BLaER1 treated with 17β-estradiol and CSF1 and Interleukin-3, amounts not matched to agents 10 nM and 100 nM (cell line): ENCODE measurements around the gene PARP11.

ENCODE experiments used
- H3K27ac ChIP-seq, 11 experiments: shearing (Covaris generic); formaldehyde crosslinking; 2 replicates each; pipeline ENCODE4 v1.8.1; 2022
- H3K27me3 ChIP-seq, 11 experiments: shearing (Covaris generic); formaldehyde crosslinking; 2 replicates each; pipeline ENCODE4 v1.8.1; 2022
- H3K36me3 ChIP-seq, 11 experiments: shearing (Covaris generic); formaldehyde crosslinking; 2 replicates each; pipeline ENCODE4 v1.8.1; 2022
- H3K4me1 ChIP-seq, 10 experiments: shearing (Covaris generic); formaldehyde crosslinking; 2 replicates each; pipeline ENCODE4 v1.8.1; 2022
- H3K4me2 ChIP-seq, 11 experiments: shearing (Covaris generic); formaldehyde crosslinking; 2 replicates each; pipeline ENCODE4 v1.8.1; 2022
- H3K4me3 ChIP-seq, 10 experiments: shearing (Covaris generic); formaldehyde crosslinking; 2 replicates each; pipeline ENCODE4 v1.8.1; 2022
- H3K9ac ChIP-seq, 11 experiments: shearing (Covaris generic); formaldehyde crosslinking; 2 replicates each; pipeline ENCODE4 v1.8.1; 2022
- H3K9me3 ChIP-seq, 11 experiments: shearing (Covaris generic); formaldehyde crosslinking; replicated peaks in 1 of 11; 2 replicates each; pipeline ENCODE4 v1.8.1; 2022
- H4K20me1 ChIP-seq, 11 experiments: shearing (Covaris generic); formaldehyde crosslinking; 2 replicates each; pipeline ENCODE4 v1.8.1; 2022
- Cebpa-rat ChIP-seq, 11 experiments: shearing (Covaris generic); IDR thresholded peaks; 2 replicates each; pipeline ENCODE4 v1.8.1; 2022

The PARP11 gene

DNA sequence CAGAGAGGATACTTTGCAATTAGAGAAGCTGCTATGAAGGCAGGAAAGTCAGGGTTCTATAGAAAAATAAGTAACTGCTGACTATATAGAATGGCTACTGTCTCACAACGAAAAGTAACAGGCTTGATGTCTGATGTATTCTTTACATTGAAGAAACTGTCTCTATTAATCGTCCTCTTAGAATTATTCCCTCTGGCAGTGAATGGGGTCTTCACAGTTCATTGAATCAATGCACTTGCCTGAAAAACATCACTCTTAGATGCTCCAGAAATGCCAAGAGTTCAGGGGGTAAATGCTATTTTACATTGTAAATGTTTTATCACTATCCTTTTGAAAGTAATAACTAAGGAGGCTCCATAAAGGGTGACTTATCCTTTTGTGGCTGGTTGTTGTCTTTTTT lies 82.6 kb downstream of the PARP11 start:
- Histone ChIP-seq H3K9me3 (peaks cover 0 to 13% (median 9%) of the 10 kb centered on the region in 11 experiments; a peak in 13 of 22 replicates), H3K27ac (no peak overlapping the region), H3K27me3 (no peaks in the 10 kb centered on the region), H3K9ac (no peak overlapping the region), H3K4me3 (no peak overlapping the region), H3K4me1 (peaks cover 0 to 17% (median 13%) of the 10 kb centered on the region in 10 experiments; a peak in 10 of 20 replicates), H4K20me1 (no peaks in the 10 kb centered on the region), H3K4me2 (peak overlapping the region in 1 of 11 experiments; percentile 29; a peak in 1 of 22 replicates), H3K36me3 (no peaks in the 10 kb centered on the region)
- no peak for TF ChIP-seq Cebpa-rat (IDR thresholded peaks at IDR 0.05)

DNA sequence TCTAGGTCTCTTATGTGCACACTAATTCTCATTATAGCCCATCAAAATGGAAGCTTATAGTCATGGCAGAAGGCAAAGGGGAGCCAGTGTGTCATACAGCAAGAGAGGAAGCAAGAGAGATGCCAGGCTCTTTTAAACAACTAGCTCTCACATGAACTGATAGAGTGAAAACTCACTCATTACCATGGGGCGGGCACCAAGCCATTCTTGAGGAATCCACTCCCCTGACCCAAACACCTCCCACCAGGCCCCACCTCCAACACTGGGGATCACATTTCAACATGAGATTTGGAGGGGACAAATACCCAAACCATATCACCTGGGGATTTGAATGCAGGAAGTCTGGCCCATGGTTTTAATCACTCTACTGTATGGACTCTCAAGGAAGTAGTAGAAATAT lies 83.4 kb downstream of the PARP11 start:
- H3K27me3 ChIP-seq: no peaks in the 10 kb centered on the region
- H4K20me1 ChIP-seq: no peaks in the 10 kb centered on the region
- H3K4me3 ChIP-seq: no peak overlapping the region
- H3K27ac ChIP-seq: no peak overlapping the region
- TF ChIP-seq Cebpa-rat (IDR thresholded peaks at IDR 0.05): no peak
- peaks cover 0 to 13% (median 9%) of the 10 kb centered on the region in 11 experiments; a peak in 13 of 22 replicates for H3K9me3 ChIP-seq
- no peak overlapping the region for H3K9ac ChIP-seq
- peak overlapping the region in 4 of 11 experiments; percentile 16 to 29 (median 21); a peak in 3 of 22 replicates for H3K4me2 ChIP-seq
- no peaks in the 10 kb centered on the region for H3K36me3 ChIP-seq
- peaks cover 0 to 9% (median 5%) of the 10 kb centered on the region in 10 experiments; a peak in 6 of 20 replicates for H3K4me1 ChIP-seq

DNA sequence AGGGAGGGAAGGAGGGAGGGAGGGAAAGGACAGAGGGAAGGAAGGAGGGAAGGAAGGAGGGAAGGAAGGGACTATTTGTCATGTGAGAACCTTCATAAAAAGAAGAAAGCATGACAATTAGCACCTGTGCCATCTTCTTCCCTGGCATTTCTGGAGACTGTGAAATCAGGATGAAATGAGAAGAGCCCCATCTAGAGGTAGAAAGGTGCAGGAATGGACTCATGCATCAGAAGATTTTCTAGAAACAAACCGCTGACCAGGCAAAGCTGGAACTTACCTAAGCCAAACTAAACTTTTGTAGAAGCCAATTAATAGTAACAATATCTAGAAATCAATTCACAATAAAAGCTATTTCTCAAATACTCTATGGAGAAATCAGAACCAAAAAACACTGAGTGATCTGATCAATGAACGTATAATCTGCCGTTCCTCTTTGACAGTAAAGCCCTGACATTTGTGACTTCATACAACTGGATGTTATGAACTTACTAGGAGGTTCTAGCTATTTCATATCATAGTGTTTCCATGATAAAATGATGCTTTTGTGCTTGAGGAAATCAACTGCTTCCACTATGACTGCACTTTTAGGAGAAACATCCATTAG lies 95.9 kb downstream of the PARP11 start:
- Histone ChIP-seq H3K9ac (no peak overlapping the region), H3K4me1 (peaks cover 4 to 14% (median 8%) of the 10 kb centered on the region in 10 experiments), H3K27me3 (no peaks in the 10 kb centered on the region), H3K36me3 (no peaks in the 10 kb centered on the region), H3K4me2 (no peak overlapping the region), H3K9me3 (peaks cover 4 to 12% (median 9%) of the 10 kb centered on the region in 11 experiments; a peak in 17 of 22 replicates), H4K20me1 (no peaks in the 10 kb centered on the region), H3K27ac (no peak overlapping the region), H3K4me3 (no peak overlapping the region)
- no peak for TF ChIP-seq Cebpa-rat (IDR thresholded peaks at IDR 0.05)

DNA sequence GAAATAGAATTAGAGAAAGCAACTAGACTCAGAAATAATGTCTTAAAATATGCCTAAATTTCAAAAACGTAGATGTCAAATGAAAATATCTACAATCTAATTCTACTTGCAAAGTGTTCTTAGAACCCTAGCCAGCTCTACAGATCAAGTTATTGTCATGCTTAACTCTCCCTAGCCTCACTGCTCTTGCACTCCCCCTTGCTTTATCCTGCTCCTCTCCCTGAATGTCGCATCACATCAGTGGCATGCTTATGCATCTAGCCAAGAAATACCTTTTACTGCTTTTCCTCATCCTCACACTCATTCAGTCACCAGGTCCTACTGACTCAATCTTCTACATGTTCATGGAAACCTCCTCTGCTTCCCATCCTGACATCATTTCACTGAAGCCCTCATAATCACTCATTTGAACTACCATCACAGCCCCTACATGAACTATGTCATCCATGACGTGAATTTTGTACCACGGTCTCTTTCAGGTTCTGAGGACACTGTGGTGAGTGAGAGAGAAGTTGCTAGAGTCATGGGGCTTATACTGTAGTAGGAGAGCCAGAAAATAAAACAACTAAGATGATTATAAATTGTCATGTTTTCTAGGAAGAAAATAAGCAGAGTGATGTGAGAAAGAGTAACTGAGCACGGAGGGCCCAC lies 97.7 kb downstream of the PARP11 start:
- no peak overlapping the region for H3K4me2 ChIP-seq
- no peaks in the 10 kb centered on the region for H3K27me3 ChIP-seq
- no peak overlapping the region for H3K9ac ChIP-seq

GRCh38 chr12:3772380-3772779 lies 100.8 kb downstream of the PARP11 start:
- TF ChIP-seq Cebpa-rat (IDR thresholded peaks at IDR 0.05): no peak
- H3K4me3 ChIP-seq: no peak overlapping the region

More for the DNA sequence above, 97.7 kb downstream of the PARP11 start:
- Histone ChIP-seq H3K27ac (no peak overlapping the region), H3K36me3 (no peaks in the 10 kb centered on the region), H3K4me1 (peaks cover 9 to 27% (median 22%) of the 10 kb centered on the region in 10 experiments), H3K4me3 (no peak overlapping the region), H3K9me3 (peaks cover 4 to 12% (median 9%) of the 10 kb centered on the region in 11 experiments; a peak in 17 of 22 replicates), H4K20me1 (no peaks in the 10 kb centered on the region)
- no peak for TF ChIP-seq Cebpa-rat (IDR thresholded peaks at IDR 0.05)

GRCh38 chr12:3771853-3772252 lies 101.3 kb downstream of the PARP11 start:
- no peaks in the 10 kb centered on the region for H3K27me3 ChIP-seq
- peaks cover 4 to 12% (median 9%) of the 10 kb centered on the region in 11 experiments; a peak in 17 of 22 replicates for H3K9me3 ChIP-seq
- H4K20me1 ChIP-seq: no peaks in the 10 kb centered on the region
- H3K4me3 ChIP-seq: no peak overlapping the region
- 0 out of 22 replicates have a peak overlapping the region, but pooled peaks of 1 of the 11 experiments have one; percentile 2 for H3K9ac ChIP-seq
- TF ChIP-seq Cebpa-rat (IDR thresholded peaks at IDR 0.05): no peak
- no peaks in the 10 kb centered on the region for H3K36me3 ChIP-seq
- H3K4me1 ChIP-seq: peaks cover 9 to 27% (median 22%) of the 10 kb centered on the region in 10 experiments
- H3K27ac ChIP-seq: peak overlapping the region in 5 of 11 experiments; percentile 28 to 66 (median 55); a peak in 6 of 22 replicates
- peak overlapping the region; percentile 42 to 73 (median 62); a peak in 21 of 22 replicates for H3K4me2 ChIP-seq

More at GRCh38 chr12:3772380-3772779, 100.8 kb downstream of the PARP11 start:
- Histone ChIP-seq H3K27me3 (no peaks in the 10 kb centered on the region), H3K4me2 (peak overlapping the region; percentile 42 to 73 (median 62)), H3K9ac (peak overlapping the region in 2 of 11 experiments; percentile 2 to 14; a peak in 2 of 22 replicates), H4K20me1 (no peaks in the 10 kb centered on the region), H3K27ac (peak overlapping the region in 6 of 11 experiments; percentile 17 to 66 (median 56); a peak in 10 of 22 replicates), H3K4me1 (peaks cover 9 to 27% (median 22%) of the 10 kb centered on the region in 10 experiments), H3K36me3 (no peaks in the 10 kb centered on the region), H3K9me3 (peaks cover 4 to 12% (median 9%) of the 10 kb centered on the region in 11 experiments; a peak in 17 of 22 replicates)

DNA sequence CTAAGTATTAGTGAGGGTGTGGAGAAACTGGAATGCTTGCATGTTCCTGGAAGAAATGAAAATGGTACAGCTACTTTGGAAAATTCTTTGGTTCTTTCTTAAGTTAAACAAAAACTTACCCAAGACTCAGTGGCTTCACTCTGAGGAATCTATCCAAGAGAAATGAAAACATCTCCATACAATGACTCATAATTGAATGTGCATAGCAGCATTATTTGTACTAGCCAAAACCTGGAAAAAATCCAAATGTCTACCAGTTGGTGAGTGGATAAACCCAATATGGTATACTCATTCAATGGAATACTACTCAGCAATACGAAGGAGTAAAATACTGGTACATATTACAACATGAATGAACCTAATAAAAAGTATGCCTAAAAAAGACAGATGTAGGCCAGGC lies 102.3 kb downstream of the PARP11 start:
- peaks cover 9 to 27% (median 22%) of the 10 kb centered on the region in 10 experiments for H3K4me1 ChIP-seq
- no peak overlapping the region for H3K27ac ChIP-seq

DNA sequence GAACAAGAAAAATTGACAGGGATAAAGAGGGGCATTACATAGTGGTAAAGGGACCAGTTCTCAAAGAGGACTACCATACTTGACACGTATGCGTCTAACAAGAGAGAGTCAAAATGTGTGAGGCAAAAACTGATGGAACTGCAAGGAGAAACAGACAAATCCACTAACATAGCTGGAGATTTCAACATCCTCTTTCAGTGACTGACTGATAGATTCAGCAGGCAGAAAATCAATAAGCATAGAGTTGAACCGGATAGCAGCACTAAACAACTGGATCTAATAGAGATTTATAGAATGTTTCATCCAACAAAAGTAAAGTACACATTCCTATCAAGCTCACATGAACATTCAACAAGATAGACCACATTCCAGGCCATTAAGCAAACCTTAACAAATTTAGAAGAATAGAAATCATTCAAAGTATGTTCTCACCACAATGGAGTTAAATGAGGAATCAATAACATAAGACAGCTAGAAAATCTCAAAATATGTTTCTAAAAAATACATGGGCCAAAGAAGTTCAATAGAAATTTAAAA lies 104.2 kb downstream of the PARP11 start:
- H3K36me3 ChIP-seq: no peaks in the 10 kb centered on the region
- H3K27ac ChIP-seq: no peak overlapping the region
- H4K20me1 ChIP-seq: no peaks in the 10 kb centered on the region
- peaks cover 9 to 27% (median 22%) of the 10 kb centered on the region in 10 experiments for H3K4me1 ChIP-seq
- no peak overlapping the region for H3K9ac ChIP-seq
- no peak overlapping the region for H3K4me2 ChIP-seq
- H3K4me3 ChIP-seq: no peak overlapping the region
- H3K9me3 ChIP-seq: no peaks in the 10 kb centered on the region
- TF ChIP-seq Cebpa-rat (IDR thresholded peaks at IDR 0.05): no peak
- no peaks in the 10 kb centered on the region for H3K27me3 ChIP-seq

More for the DNA sequence above, 102.3 kb downstream of the PARP11 start:
- no peak for TF ChIP-seq Cebpa-rat (IDR thresholded peaks at IDR 0.05)
- no peak overlapping the region for H3K9ac ChIP-seq
- H3K27me3 ChIP-seq: no peaks in the 10 kb centered on the region
- no peaks in the 10 kb centered on the region for H3K36me3 ChIP-seq
- H3K9me3 ChIP-seq: peaks cover 4 to 12% (median 9%) of the 10 kb centered on the region in 11 experiments; a peak in 17 of 22 replicates
- H3K4me2 ChIP-seq: peak overlapping the region in 7 of 11 experiments; percentile 53 to 73 (median 65); a peak in 6 of 22 replicates
- no peak overlapping the region for H3K4me3 ChIP-seq
- H4K20me1 ChIP-seq: no peaks in the 10 kb centered on the region
